Liver (tissue), 9 donors: Measurements from ENCODE around the gene KERA. TPM values are rescaled to one million over a fixed set of nuclear protein-coding genes. Genes with fewer than 3 reads are reported as not detected.

Source experiments
- DNase-seq: peaks from one replicate; pipeline ENCODE4 v3.0.0-alpha.2; 2017; ENCODE audit warnings: low spot score
- H3K27ac ChIP-seq, 2 donors: one replicate each; pipeline ENCODE4 v1.7.0; 2013; ENCODE audit warnings: inconsistent platforms in 2 of 2, low read length in 2 of 2, control low read depth in 1 of 2, low read depth in 1 of 2, mild to moderate bottlenecking in 1 of 2
- H3K27me3 ChIP-seq, 4 donors: one replicate each; pipeline versions ENCODE4 v1.6.1 to v1.7.0; 2013; ENCODE audit warnings: low read length in 3 of 4, inconsistent platforms in 1 of 4, mild to moderate bottlenecking in 1 of 4, moderate library complexity in 1 of 4; ENCODE audit not compliant: control insufficient read depth in 4 of 4, insufficient read depth in 4 of 4
- H3K36me3 ChIP-seq, 4 donors: one replicate each; pipeline versions ENCODE4 v1.6.1 to v1.7.0; 2013; ENCODE audit warnings: low read length in 3 of 4, mild to moderate bottlenecking in 3 of 4, low read depth in 1 of 4, moderate library complexity in 1 of 4; ENCODE audit not compliant: control insufficient read depth in 4 of 4, insufficient read depth in 3 of 4
- H3K4me1 ChIP-seq, 4 donors: one replicate each; pipeline versions ENCODE4 v1.6.1 to v1.7.0; 2013; ENCODE audit warnings: low read length in 3 of 4, mild to moderate bottlenecking in 3 of 4, moderate library complexity in 1 of 4; ENCODE audit not compliant: control insufficient read depth in 4 of 4, insufficient read depth in 4 of 4
- H3K4me3 ChIP-seq, 3 donors: one replicate each; pipeline versions ENCODE4 v1.6.1 to v1.7.0; 2013; ENCODE audit warnings: low read length in 3 of 3, control low read depth in 1 of 3, low read depth in 1 of 3, mild to moderate bottlenecking in 1 of 3
- H3K9ac ChIP-seq, 2 donors: one replicate each; pipeline ENCODE4 v1.7.0; 2013; ENCODE audit warnings: low read length in 2 of 2, mild to moderate bottlenecking in 2 of 2, moderate library complexity in 2 of 2, control low read depth in 1 of 2, low read depth in 1 of 2
- H3K9me3 ChIP-seq, 4 donors: one replicate each; pipeline versions ENCODE4 v1.6.1 to v1.7.0; 2013; ENCODE audit warnings: low read length in 3 of 4; ENCODE audit not compliant: control insufficient read depth in 4 of 4
- FOXA1 ChIP-seq: IDR thresholded peaks from 2 replicates; pipeline ENCODE4 v1.6.1; 2016; ENCODE audit warnings: antibody characterized with exemption
- FOXA2 ChIP-seq: IDR thresholded peaks from 2 replicates; pipeline ENCODE4 v1.6.1; 2016; ENCODE audit warnings: antibody characterized with exemption
- GABPA ChIP-seq, 2 donors: IDR thresholded peaks in 1 of 2; conservative IDR thresholded peaks in 1 of 2; 2 replicates each; pipeline ENCODE4 v1.6.1; 2016; ENCODE audit warnings: antibody characterized with exemption in 2 of 2, mild to moderate bottlenecking in 1 of 2, moderate library complexity in 1 of 2
- HNF4A ChIP-seq, 2 donors: conservative IDR thresholded peaks; 2 replicates each; pipeline ENCODE4 v1.6.1; 2016; ENCODE audit warnings: antibody characterized with exemption in 2 of 2, mild to moderate bottlenecking in 2 of 2
- HNF4G ChIP-seq: IDR thresholded peaks from 2 replicates; pipeline ENCODE4 v1.6.1; 2016; ENCODE audit warnings: antibody characterized with exemption
- NR2F2 ChIP-seq: IDR thresholded peaks from 2 replicates; pipeline ENCODE4 v1.6.1; 2016; ENCODE audit warnings: antibody characterized with exemption
- RAD21 ChIP-seq, 2 donors: IDR thresholded peaks; 2 replicates each; pipeline ENCODE4 v1.6.1; 2016; ENCODE audit warnings: antibody characterized with exemption in 2 of 2, mild to moderate bottlenecking in 2 of 2
- RXRA ChIP-seq, 2 donors: IDR thresholded peaks; 2 replicates each; pipeline ENCODE4 v1.6.1; 2017 to 2018; ENCODE audit warnings: antibody characterized with exemption in 2 of 2, mild to moderate bottlenecking in 1 of 2
- SP1 ChIP-seq: IDR thresholded peaks from 2 replicates; pipeline ENCODE4 v1.6.1; 2018; ENCODE audit warnings: antibody characterized with exemption, mild to moderate bottlenecking
- TAF1 ChIP-seq: conservative IDR thresholded peaks from 2 replicates; pipeline ENCODE4 v1.6.1; 2016; ENCODE audit warnings: antibody characterized with exemption, mild to moderate bottlenecking
- WGBS: extraction: QIAGEN DNeasy Blood & Tissue Kit; methylation state at CpG from one replicate; pipeline ENCODE4 v1.1.7; 2013; 5-methylcytosine and 5-hydroxymethylcytosine counted together
- polyA plus RNA-seq, 2 donors: library from polyadenylated mRNA; stranded (reverse) in 1 of 2; unstranded in 1 of 2; fragments of 200-250 nt in 1 of 2; fragments of >200 nt in 1 of 2; fragmentation: Nextera tagmentation in 1 of 2; extraction: Ambion mirVana in 1 of 2; gene quantifications; one replicate each; pipeline versions ENCODE4 v1.2.1 to v1.2.3, GENCODE V29; 2013 to 2015
- total RNA-seq, 2 donors: library from RNA; depleted of rRNA; stranded (reverse); fragments of >200 nt; gene quantifications; one replicate each; pipeline ENCODE4 v1.2.3, GENCODE V29; 2014
- TF ChIP-seq, protein P1 (sequence below): IDR thresholded peaks from 2 replicates; pipeline ENCODE4 v1.6.1; 2016; ENCODE audit warnings: antibody characterized with exemption
- TF ChIP-seq, protein P2 (sequence below): fragments of 150-350 bp; IDR thresholded peaks from 2 replicates; pipeline ENCODE4 v1.5.1; 2017; ENCODE audit warnings: improper control_type of control experiment, low read depth, low read length; ENCODE audit not compliant: missing input control
- TF ChIP-seq, protein P3 (sequence below): IDR thresholded peaks from 2 replicates; pipeline ENCODE4 v1.6.1; 2016; ENCODE audit warnings: antibody characterized with exemption, mild to moderate bottlenecking
- donor health status: healthy.
- donor health status: healthy.
- donor health status: healthy.
- donor health status: healthy.
- donor health status: healthy.

Gene KERA
- total and polyA plus RNA-seq, 4 donors, result not detected

DNA sequence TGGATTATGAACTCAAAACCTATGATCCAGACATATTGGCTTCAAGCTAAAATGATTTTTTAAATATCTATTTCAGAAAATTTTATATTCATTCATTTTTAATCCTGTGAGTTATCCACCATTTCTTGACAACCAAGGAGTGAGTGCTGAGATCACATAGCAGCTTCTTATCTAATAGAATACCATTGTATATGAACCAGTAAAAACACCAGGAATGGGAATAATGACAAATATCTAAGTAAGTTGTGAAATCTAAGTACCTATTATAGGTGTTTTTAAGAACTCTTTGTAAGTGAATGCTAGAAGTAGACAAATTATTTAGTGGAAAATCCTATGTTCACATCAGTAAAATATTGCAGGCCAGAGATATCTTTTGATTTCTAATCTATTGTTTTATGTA, 45.3 kb upstream of the KERA start:
- Histone ChIP-seq H3K4me1 (no peaks in the 10 kb centered on the region), H3K27ac (no peak overlapping the region), H3K9ac (no peak overlapping the region), H3K36me3 (no peaks in the 10 kb centered on the region), H3K4me3 (no peak overlapping the region), H3K27me3 (no peaks in the 10 kb centered on the region), H3K9me3 (no peaks in the 10 kb centered on the region)
- DNase-seq, result no peak
- no peak for TF ChIP-seq GABPA (IDR thresholded peaks at IDR 0.05 in 1 of 2, conservative IDR thresholded peaks at IDR 0.05 in 1 of 2)
- TF ChIP-seq HNF4A (conservative IDR thresholded peaks at IDR 0.05), result no peak
- no peak for TF ChIP-seq FOXA1
- no peak for TF ChIP-seq NR2F2

DNA sequence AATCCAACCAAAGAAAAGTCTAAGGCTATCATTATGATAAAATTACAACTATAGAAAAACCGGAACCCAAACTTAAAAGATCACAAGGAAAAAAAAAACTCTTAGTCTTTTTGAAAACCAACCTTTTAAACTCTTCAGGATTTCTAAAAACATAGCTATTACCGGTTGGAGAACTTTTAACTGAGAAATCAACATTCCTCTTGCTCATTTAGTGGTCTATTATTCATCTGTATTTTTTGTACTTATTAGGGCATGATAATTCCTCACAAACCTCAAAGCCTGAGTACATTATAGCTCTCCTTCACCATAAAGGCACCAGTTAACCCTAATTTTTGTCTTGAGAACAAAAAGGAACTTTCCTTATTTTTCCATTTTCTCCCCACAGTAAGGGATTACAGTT, 43.1 kb upstream of the KERA start:
- WGBS, result 77% methylated on average over 2 of the region's 2 CpGs
- TF ChIP-seq SP1 (no peak), GABPA (IDR thresholded peaks at IDR 0.05 in 1 of 2, conservative IDR thresholded peaks at IDR 0.05 in 1 of 2) (no peak), HNF4G (no peak), RAD21 (IDR thresholded peaks at IDR 0.05) (no peak), FOXA2 (no peak), RXRA (IDR thresholded peaks at IDR 0.05) (no peak), TAF1 (no peak), FOXA1 (no peak), NR2F2 (no peak)
- TF ChIP-seq, protein P1, sequence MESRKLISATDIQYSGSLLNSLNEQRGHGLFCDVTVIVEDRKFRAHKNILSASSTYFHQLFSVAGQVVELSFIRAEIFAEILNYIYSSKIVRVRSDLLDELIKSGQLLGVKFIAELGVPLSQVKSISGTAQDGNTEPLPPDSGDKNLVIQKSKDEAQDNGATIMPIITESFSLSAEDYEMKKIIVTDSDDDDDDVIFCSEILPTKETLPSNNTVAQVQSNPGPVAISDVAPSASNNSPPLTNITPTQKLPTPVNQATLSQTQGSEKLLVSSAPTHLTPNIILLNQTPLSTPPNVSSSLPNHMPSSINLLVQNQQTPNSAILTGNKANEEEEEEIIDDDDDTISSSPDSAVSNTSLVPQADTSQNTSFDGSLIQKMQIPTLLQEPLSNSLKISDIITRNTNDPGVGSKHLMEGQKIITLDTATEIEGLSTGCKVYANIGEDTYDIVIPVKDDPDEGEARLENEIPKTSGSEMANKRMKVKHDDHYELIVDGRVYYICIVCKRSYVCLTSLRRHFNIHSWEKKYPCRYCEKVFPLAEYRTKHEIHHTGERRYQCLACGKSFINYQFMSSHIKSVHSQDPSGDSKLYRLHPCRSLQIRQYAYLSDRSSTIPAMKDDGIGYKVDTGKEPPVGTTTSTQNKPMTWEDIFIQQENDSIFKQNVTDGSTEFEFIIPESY, result no peak
- TF ChIP-seq, protein P2, sequence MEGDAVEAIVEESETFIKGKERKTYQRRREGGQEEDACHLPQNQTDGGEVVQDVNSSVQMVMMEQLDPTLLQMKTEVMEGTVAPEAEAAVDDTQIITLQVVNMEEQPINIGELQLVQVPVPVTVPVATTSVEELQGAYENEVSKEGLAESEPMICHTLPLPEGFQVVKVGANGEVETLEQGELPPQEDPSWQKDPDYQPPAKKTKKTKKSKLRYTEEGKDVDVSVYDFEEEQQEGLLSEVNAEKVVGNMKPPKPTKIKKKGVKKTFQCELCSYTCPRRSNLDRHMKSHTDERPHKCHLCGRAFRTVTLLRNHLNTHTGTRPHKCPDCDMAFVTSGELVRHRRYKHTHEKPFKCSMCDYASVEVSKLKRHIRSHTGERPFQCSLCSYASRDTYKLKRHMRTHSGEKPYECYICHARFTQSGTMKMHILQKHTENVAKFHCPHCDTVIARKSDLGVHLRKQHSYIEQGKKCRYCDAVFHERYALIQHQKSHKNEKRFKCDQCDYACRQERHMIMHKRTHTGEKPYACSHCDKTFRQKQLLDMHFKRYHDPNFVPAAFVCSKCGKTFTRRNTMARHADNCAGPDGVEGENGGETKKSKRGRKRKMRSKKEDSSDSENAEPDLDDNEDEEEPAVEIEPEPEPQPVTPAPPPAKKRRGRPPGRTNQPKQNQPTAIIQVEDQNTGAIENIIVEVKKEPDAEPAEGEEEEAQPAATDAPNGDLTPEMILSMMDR, result no peak
- TF ChIP-seq, protein P3, sequence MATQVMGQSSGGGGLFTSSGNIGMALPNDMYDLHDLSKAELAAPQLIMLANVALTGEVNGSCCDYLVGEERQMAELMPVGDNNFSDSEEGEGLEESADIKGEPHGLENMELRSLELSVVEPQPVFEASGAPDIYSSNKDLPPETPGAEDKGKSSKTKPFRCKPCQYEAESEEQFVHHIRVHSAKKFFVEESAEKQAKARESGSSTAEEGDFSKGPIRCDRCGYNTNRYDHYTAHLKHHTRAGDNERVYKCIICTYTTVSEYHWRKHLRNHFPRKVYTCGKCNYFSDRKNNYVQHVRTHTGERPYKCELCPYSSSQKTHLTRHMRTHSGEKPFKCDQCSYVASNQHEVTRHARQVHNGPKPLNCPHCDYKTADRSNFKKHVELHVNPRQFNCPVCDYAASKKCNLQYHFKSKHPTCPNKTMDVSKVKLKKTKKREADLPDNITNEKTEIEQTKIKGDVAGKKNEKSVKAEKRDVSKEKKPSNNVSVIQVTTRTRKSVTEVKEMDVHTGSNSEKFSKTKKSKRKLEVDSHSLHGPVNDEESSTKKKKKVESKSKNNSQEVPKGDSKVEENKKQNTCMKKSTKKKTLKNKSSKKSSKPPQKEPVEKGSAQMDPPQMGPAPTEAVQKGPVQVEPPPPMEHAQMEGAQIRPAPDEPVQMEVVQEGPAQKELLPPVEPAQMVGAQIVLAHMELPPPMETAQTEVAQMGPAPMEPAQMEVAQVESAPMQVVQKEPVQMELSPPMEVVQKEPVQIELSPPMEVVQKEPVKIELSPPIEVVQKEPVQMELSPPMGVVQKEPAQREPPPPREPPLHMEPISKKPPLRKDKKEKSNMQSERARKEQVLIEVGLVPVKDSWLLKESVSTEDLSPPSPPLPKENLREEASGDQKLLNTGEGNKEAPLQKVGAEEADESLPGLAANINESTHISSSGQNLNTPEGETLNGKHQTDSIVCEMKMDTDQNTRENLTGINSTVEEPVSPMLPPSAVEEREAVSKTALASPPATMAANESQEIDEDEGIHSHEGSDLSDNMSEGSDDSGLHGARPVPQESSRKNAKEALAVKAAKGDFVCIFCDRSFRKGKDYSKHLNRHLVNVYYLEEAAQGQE, result no peak

More for the DNA sequence above, 43.1 kb upstream of the KERA start:
- no peak for DNase-seq
- no peaks in the 10 kb centered on the region for H3K4me1 ChIP-seq
- H3K36me3 ChIP-seq, result no peaks in the 10 kb centered on the region
- H3K9me3 ChIP-seq, result no peaks in the 10 kb centered on the region
- no peak overlapping the region for H3K4me3 ChIP-seq
- H3K9ac ChIP-seq, result no peak overlapping the region
- no peaks in the 10 kb centered on the region for H3K27me3 ChIP-seq
- H3K27ac ChIP-seq, result no peak overlapping the region
